ENCODE measurements around the gene SOWAHC.
"Not testable (repeated sequence)": the region's sequence is repeated elsewhere in the genome, so short reads cannot be mapped to it uniquely, and the experiment has no call there.

Gene SOWAHC, protein sequence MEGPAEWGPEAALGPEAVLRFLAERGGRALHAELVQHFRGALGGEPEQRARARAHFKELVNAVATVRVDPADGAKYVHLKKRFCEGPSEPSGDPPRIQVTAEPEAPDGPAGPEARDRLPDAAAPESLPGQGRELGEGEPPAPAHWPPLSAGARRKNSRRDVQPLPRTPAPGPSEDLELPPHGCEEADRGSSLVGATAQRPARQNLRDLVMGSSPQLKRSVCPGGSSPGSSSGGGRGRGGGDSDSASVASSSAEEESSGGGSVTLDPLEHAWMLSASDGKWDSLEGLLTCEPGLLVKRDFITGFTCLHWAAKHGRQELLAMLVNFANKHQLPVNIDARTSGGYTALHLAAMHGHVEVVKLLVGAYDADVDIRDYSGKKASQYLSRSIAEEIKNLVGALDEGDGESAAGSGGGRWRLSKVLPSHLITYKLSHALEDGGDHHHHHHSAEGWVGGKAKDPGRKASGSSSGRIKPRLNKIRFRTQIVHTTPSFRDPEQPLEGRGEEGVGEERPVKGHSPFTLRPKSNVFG

GRCh38 chr2:109613922-109614714, at the start of gene SOWAHC, which contains the start of gene SEPTIN10:
Gene SOWAHC, plus strand, starts transcription at chr2:109614364. Its CDS starts 126 bp downstream, at chr2:109614490.
Gene SEPTIN10, minus strand, starts transcription at chr2:109613966. Its CDS starts 139 bp downstream, at chr2:109613827.
- peak; percentile 30 to 71 (median 58) for DNase-seq (ENCODE audit: low read depth in 4 of 4, low spot score in 1 of 4)

DNA sequence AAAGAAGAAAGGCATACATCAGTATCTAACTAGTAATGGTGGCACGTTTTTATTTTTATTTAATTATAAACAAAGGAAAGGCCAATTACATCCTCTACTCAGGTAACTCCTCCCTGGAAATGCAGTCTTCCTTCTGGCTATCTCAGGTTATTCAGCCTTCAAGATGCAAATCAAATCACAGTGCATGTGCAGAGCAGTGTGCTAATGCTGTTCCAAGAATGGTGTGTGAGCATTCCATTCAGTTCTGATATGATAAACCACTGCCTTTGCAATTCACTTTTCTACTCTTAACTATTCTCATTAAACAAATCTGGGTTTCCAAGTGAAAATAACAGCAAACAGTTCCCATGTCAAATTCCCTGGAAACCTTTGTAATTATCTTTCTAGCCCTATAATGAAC, 38.8 kb upstream of the SOWAHC start:
- no peak for DNase-seq (ENCODE audit: low read depth in 4 of 4, low spot score in 1 of 4)

GRCh38 chr2:109577630-109578029, 36.5 kb upstream of the SOWAHC start:
- not testable (repeated sequence) for DNase-seq (ENCODE audit: low read depth in 4 of 4, low spot score in 1 of 4)

GRCh38 chr2:109582928-109583895, 31.0 kb upstream of the SOWAHC start:
- no peak for DNase-seq (ENCODE audit: low read depth in 4 of 4, low spot score in 1 of 4)

GRCh38 chr2:109586687-109587086, 27.5 kb upstream of the SOWAHC start:
- no peak for DNase-seq (ENCODE audit: low read depth in 4 of 4, low spot score in 1 of 4)

DNA sequence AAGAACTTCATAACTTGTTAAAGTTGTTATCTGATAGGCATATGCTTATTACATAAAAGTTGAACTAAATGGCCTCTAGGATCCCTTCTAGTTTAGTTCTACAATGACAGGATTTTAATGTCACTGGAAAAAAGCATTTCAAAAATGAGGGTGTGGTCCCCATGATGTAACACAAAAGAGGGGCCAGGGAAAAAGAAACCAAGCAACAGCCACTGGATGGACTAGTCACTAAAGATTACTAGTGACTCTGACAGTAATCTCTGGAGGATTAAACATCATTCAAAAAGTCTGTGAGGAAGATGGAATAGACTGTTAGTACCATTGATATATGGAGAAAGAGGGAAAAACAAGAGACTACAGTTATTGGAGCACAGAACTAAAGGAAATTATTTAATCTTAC, 23.0 kb upstream of the SOWAHC start:
- DNase-seq (ENCODE audit: low read depth in 4 of 4, low spot score in 1 of 4) = no peak

DNA sequence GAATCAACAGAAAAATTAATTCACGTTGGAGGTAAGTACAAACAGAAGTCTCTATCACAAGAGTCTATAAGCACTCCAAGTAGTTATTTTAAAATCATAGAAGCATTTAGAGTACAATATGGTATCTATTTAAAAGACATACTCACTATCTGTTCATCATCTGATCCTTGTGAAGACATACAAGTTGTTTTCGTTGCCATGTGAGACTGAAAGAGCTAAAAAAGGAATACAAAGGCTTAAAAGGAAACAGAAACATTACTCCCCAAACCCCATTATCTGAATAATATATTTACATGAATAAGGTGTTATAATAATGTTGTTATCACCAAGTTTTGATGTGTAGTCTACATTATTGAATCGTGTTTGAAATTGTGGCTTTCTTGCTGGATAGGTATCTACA, 21.3 kb upstream of the SOWAHC start:
- DNase-seq (ENCODE audit: low read depth in 4 of 4, low spot score in 1 of 4) = no peak

- DNase-seq (ENCODE audit: low read depth in 4 of 4, low spot score in 1 of 4) = no peak
Measured at GRCh38 chr2:109594246-109594885, 19.8 kb upstream of the SOWAHC start.

DNA sequence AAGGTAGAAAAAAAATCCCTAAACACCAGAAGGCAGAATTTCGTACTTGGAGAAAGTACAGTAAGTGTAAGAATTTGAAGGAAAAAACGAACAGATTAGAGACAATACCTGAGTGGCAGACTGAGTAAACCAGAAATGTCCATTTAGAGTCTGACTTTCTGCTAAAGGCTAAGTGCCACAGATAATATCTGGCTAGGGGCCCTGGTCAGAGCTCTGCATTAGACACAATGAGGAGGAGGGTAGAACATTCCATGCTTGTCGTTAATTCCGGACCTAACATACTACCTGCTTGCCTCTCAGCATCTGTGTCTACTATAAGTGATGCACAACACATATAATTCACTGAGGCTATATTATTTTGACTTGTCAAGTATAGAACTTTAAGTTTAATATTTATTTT, 18.5 kb upstream of the SOWAHC start:
- no peak for DNase-seq (ENCODE audit: low read depth in 4 of 4, low spot score in 1 of 4)

- no peak for DNase-seq (ENCODE audit: low read depth in 4 of 4, low spot score in 1 of 4)
Measured at GRCh38 chr2:109597283-109597682, 16.9 kb upstream of the SOWAHC start.

DNA sequence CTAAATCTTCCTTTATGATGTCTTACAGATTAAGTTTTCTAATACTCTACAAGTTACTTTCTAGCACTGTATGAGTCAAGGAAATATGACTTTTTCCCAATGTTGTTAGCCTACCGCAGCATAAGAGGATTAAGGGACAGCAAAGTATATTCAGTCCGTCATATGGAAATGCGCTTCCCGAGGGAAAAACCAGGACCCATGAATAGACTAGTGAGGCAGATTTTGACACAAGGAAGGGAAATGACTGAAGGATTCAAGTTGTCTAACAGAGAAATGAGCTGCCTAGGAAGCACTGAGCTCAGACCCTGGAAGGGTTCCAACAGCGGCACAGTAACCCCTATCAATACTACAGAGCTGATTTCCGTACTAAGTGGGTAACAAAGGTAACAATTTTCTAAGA, 12.4 kb upstream of the SOWAHC start:
- no peak for DNase-seq (ENCODE audit: low read depth in 4 of 4, low spot score in 1 of 4)

- DNase-seq (ENCODE audit: low read depth in 4 of 4, low spot score in 1 of 4) = no peak
Measured at GRCh38 chr2:109602617-109603188, 11.5 kb upstream of the SOWAHC start.

GRCh38 chr2:109604597-109604996, 9.6 kb upstream of the SOWAHC start:
- no peak for DNase-seq (ENCODE audit: low read depth in 4 of 4, low spot score in 1 of 4)

GRCh38 chr2:109607766-109608165, 6.4 kb upstream of the SOWAHC start:
- DNase-seq (ENCODE audit: low read depth in 4 of 4, low spot score in 1 of 4) = no peak

GRCh38 chr2:109609352-109610024, 4.7 kb upstream of the SOWAHC start:
- no peak for DNase-seq (ENCODE audit: low read depth in 4 of 4, low spot score in 1 of 4)

GRCh38 chr2:109611467-109612095, 2.6 kb upstream of the SOWAHC start:
- no peak for DNase-seq (ENCODE audit: low read depth in 4 of 4, low spot score in 1 of 4)

DNA sequence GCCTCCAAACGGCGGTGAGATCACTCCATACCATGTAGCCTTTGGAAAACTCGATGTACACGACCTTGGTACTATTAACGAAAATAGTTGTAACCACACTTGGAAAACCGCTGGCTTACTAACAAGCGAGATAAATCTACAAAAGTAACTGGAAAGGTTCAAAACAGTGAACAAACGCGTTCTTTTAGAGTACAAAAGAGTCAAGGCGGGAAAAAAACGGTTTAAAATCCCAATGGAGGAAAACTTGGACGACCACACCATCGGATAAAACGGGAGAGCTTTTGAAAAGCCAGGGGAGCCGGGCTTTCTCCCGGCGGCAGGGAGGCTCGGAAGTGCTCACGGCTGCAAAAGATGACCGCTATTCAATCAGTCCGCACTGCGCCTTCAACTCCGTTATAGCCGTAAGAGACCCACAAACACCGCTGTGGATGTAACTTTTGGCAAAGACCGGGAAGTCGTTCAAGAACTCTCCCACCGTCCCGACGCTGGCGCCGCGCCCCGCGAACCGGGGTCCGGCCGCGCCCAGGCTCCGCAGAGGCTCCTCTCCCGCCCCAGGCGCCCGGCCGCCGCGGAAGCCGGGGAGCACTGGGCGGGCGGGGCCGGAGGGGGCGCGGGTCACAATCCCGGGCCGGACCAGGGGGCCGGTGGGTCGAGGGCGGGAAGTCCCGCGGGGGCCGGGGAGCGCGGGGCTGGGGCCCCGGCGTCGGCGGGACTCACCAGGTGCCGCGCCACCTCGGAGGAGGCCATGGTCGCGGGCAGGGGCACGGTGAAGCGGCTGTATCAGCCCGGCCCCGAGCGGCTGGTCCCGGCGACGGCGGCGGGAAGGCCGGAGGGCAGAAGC, 863 bp upstream of the SOWAHC start:
- DNase-seq (ENCODE audit: low read depth in 4 of 4, low spot score in 1 of 4) = no peak

Data from stimulated activated CD4-positive, alpha-beta T cell treated with anti-CD3 and anti-CD28 coated beads, Interleukin-1b, Interleukin-23, amount 100 ng/mL, for 24 hours (primary cell).